K562 (cell line): Measurements from ENCODE around the gene STPG2. TPM values are rescaled to one million over a fixed set of nuclear protein-coding genes. Genes with fewer than 3 reads are reported as not detected.

Experiments used
- ATAC-seq: fragments of 200-7000 bp; cut with Tn5 transposase; 3 replicates; pipeline ENCODE4 v1.9.1; 2020; ENCODE audit warnings: moderate library complexity
- BruUV-seq: library from RNA; stranded (reverse); fragments of 400-500 nt; replicated peaks from 2 replicates; lab custom pipeline; 2021; lab: Mats Ljungman, UMichigan
- CTCF ChIA-PET: fragments of 300-600 bp; formaldehyde crosslinking; extraction: SDS; loops from one replicate; lab custom pipeline; 2021; ENCODE audit warnings: low intra/inter-chr PET ratio; lab: Yijun Ruan, JAX
- POLR2A ChIA-PET: fragments of 300-600, 350-650 bp; sonication (Branson Sonifier 250); formaldehyde crosslinking; extraction: SDS; loops from one replicate; lab custom pipeline; 2021; ENCODE audit warnings: antibody characterized with exemption, inconsistent platforms; lab: Yijun Ruan, JAX
- DNase-seq, 4 experiments: peaks; one replicate each; pipeline versions ENCODE4 v3.0.0 to v3.0.0-alpha.2; 2011 to 2018; ENCODE audit warnings: low spot score in 3 of 4, mixed read lengths in 3 of 4; ENCODE audit errors: extremely low read depth in 1 of 4
- FAIRE-seq: peaks from 2 replicates; lab custom pipeline; 2011; peaks lifted over from hg19 to GRCh38; lab: Jason Lieb, UNC
- H2AFZ ChIP-seq: 2 replicates; pipeline ENCODE4 v1.6.0; 2011; ENCODE audit warnings: low read depth, low read length, control low read depth, inconsistent platforms
- H3K27ac ChIP-seq: fragments of 200-600 bp; 3 replicates; pipeline ENCODE4 v1.8.0; 2011; ENCODE audit warnings: low read depth, mild to moderate bottlenecking, control low read depth, inconsistent platforms, low read length, moderate library complexity, mixed read lengths; ENCODE audit errors: extremely low read depth
- H3K27me3 ChIP-seq, 2 experiments: fragments of 300-600 bp in 1 of 2; 2 replicates in 1 of 2; 3 replicates in 1 of 2; pipeline versions ENCODE4 v1.6.0 to v1.8.0; 2011; ENCODE audit warnings: inconsistent platforms in 2 of 2, low read length in 2 of 2, mild to moderate bottlenecking in 1 of 2, mixed read lengths in 1 of 2, moderate library complexity in 1 of 2; ENCODE audit not compliant: control insufficient read depth in 2 of 2, insufficient read depth in 2 of 2
- H3K36me3 ChIP-seq: fragments of 300-600 bp; 3 replicates; pipeline ENCODE4 v1.8.0; 2011; ENCODE audit warnings: mild to moderate bottlenecking, low read length, inconsistent platforms; ENCODE audit not compliant: control insufficient read depth, insufficient read depth
- H3K4me1 ChIP-seq, 2 experiments: fragments of 200-600 bp in 1 of 2; replicated peaks in 1 of 2; 2 replicates in 1 of 2; 3 replicates in 1 of 2; pipeline versions ENCODE4 v1.5.1 to v1.8.0; 2011; ENCODE audit warnings: inconsistent platforms in 2 of 2, low read length in 2 of 2, mild to moderate bottlenecking in 1 of 2, mixed read lengths in 1 of 2, moderate library complexity in 1 of 2; ENCODE audit not compliant: control insufficient read depth in 2 of 2, insufficient read depth in 2 of 2
- H3K4me2 ChIP-seq: 2 replicates; pipeline ENCODE4 v1.6.1; 2011; ENCODE audit warnings: low read length, control low read depth, inconsistent platforms, mixed read lengths; ENCODE audit not compliant: insufficient read depth
- H3K4me3 ChIP-seq: fragments of 200-600 bp; sonication (generic), shearing (Covaris generic); 2 replicates; pipeline ENCODE4 v1.5.1; 2016; ENCODE audit warnings: control low read depth, inconsistent platforms
- H3K79me2 ChIP-seq: fragments of 200-600 bp; 3 replicates; pipeline ENCODE4 v1.8.0; 2011; ENCODE audit warnings: low read length, inconsistent platforms; ENCODE audit not compliant: control insufficient read depth, insufficient read depth
- H3K9ac ChIP-seq, 2 experiments: 2 replicates each; pipeline versions ENCODE4 v1.6.0 to v1.6.1; 2011; ENCODE audit warnings: low read depth in 2 of 2, low read length in 2 of 2, control low read depth in 1 of 2, inconsistent platforms in 1 of 2, mild to moderate bottlenecking in 1 of 2, mixed read lengths in 1 of 2; ENCODE audit not compliant: insufficient read depth in 1 of 2
- H3K9me1 ChIP-seq: one replicate; pipeline ENCODE4 v1.6.0; 2011; ENCODE audit warnings: inconsistent platforms, mild to moderate bottlenecking, low read length, moderate library complexity; ENCODE audit not compliant: control insufficient read depth, insufficient read depth
- H3K9me3 ChIP-seq: replicated peaks from 2 replicates; pipeline ENCODE4 v1.5.1; 2011; ENCODE audit warnings: low read depth, low read length, inconsistent platforms; ENCODE audit not compliant: control insufficient read depth, insufficient read depth
- H4K20me1 ChIP-seq: replicated peaks from 2 replicates; pipeline ENCODE4 v1.6.1; 2011; ENCODE audit warnings: low read length, inconsistent platforms, mixed read lengths; ENCODE audit not compliant: control insufficient read depth, insufficient read depth
- ARID2 ChIP-seq: fragments of 450-650 bp; IDR thresholded peaks from 2 replicates; pipeline ENCODE4 v1.6.1; 2017; ENCODE audit warnings: antibody characterized with exemption, mild to moderate bottlenecking
- BCL6 ChIP-seq: fragments of 250-450 bp; sonication (Bioruptor Pico); IDR thresholded peaks from 2 replicates; pipeline ENCODE4 v1.4.0; 2020
- CBX1 ChIP-seq: sonication (generic); IDR thresholded peaks from 2 replicates; pipeline ENCODE4 v1.6.1; 2016; ENCODE audit warnings: antibody characterized with exemption, low read depth, mild to moderate bottlenecking
- FOS ChIP-seq: IDR thresholded peaks from 3 replicates; pipeline ENCODE4 v1.6.1; 2011; ENCODE audit not compliant: insufficient read length; ENCODE audit errors: extremely low read depth
- FOXA3 ChIP-seq, 2 experiments: fragments of 450-650 bp in 1 of 2; sonication (generic) in 1 of 2; formaldehyde crosslinking; IDR thresholded peaks in 1 of 2; conservative IDR thresholded peaks in 1 of 2; 2 replicates each; pipeline versions ENCODE4 v1.4.0 to v1.8.0; 2020 to 2022; ENCODE audit warnings: mild to moderate bottlenecking in 2 of 2, missing genetic modification reagents in 1 of 2
- MTA3 ChIP-seq: fragments of 450-650 bp; formaldehyde crosslinking; IDR thresholded peaks from 2 replicates; pipeline ENCODE4 v1.6.1; 2017; ENCODE audit warnings: mild to moderate bottlenecking, borderline replicate concordance
- NFE2L1 ChIP-seq: fragments of 450-650 bp; IDR thresholded peaks from 2 replicates; pipeline ENCODE4 v1.6.1; 2016; ENCODE audit warnings: missing genetic modification characterization, low read depth, mild to moderate bottlenecking, missing compliant biosample characterization, moderate library complexity, borderline replicate concordance
- PTRF ChIP-seq: fragments of 450-650 bp; IDR thresholded peaks from 2 replicates; pipeline ENCODE4 v1.6.1; 2016; ENCODE audit warnings: mild to moderate bottlenecking, missing genetic modification characterization, missing compliant biosample characterization
- RAD51 ChIP-seq: fragments of 450-650 bp; IDR thresholded peaks from 2 replicates; pipeline ENCODE4 v1.7.1; 2016; ENCODE audit warnings: low read depth, mild to moderate bottlenecking, borderline replicate concordance
- TSC22D4 ChIP-seq: fragments of 450-650 bp; IDR thresholded peaks from 2 replicates; pipeline ENCODE4 v1.6.1; 2016; ENCODE audit warnings: missing genetic modification characterization, missing biosample characterization, control low read depth
- ZBTB8A ChIP-seq: fragments of 450-650 bp; IDR thresholded peaks from 2 replicates; pipeline ENCODE4 v1.6.1; 2018; ENCODE audit warnings: mild to moderate bottlenecking, moderate library complexity; ENCODE audit not compliant: partially characterized antibody
- WGBS: fragments of 100-300 bp; shearing (Covaris generic); methylation state at CpG from one replicate; pipeline ENCODE4 v1.1.6; 2016; ENCODE audit warnings: low coverage, mixed read lengths; ENCODE audit not compliant: insufficient coverage; ENCODE audit errors: missing lambda C conversion rate; 5-methylcytosine and 5-hydroxymethylcytosine counted together
- in situ Hi-C: fragments of 300-500 bp; cut with MboI; formaldehyde crosslinking; loops from 4 replicates; pipeline ENCODE4 v1.15.0; 2018; ENCODE audit warnings: inconsistent platforms, mixed read lengths
- intact Hi-C: fragments of 100-400 bp; cut with micrococcal nuclease; formaldehyde crosslinking; loops from 2 replicates; pipeline ENCODE4 v1.14.2; 2022
- polyA plus RNA-seq, 8 experiments: library from polyadenylated mRNA; depleted of rRNA in 4 of 8; stranded (reverse) in 5 of 8; unstranded in 3 of 8; fragments of >200 nt; fragmentation: Nextera tagmentation in 2 of 8; fragmentation: Illumina TruSeq in 1 of 8; extraction: Ambion mirVana in 2 of 8; extraction: Trizol in 1 of 8; gene quantifications; 2 replicates each; pipeline versions ENCODE4 v1.2.1 to v1.2.3, GENCODE V29; 2011 to 2014; ENCODE audit warnings: inconsistent platforms in 1 of 8, missing spikeins in 1 of 8
- total RNA-seq, 7 experiments: library from RNA; depleted of rRNA in 6 of 7; stranded (reverse); fragments of >200 nt in 6 of 7; fragmentation: Illumina TruSeq in 2 of 7; extraction: Trizol in 2 of 7; gene quantifications; 2 replicates each; pipeline versions ENCODE4 v1.2.1 to v1.2.3, GENCODE V29; 2011 to 2021; ENCODE audit warnings: low replicate concordance in 1 of 7
- TF ChIP-seq, protein P1 (sequence below): fragments of 450-650 bp; conservative IDR thresholded peaks from 2 replicates; pipeline ENCODE4 v1.6.1; 2016; ENCODE audit warnings: missing genetic modification characterization, low read depth, mild to moderate bottlenecking, missing compliant biosample characterization, moderate library complexity
- TF ChIP-seq, protein P2 (sequence below): sonication (generic); formaldehyde crosslinking; IDR thresholded peaks from 2 replicates; pipeline ENCODE4 v1.4.0; 2020; ENCODE audit warnings: mild to moderate bottlenecking, missing genetic modification reagents

STPG2 gene
- total and polyA plus RNA-seq, 9 of the 15 experiments (the other 6 are each of a cell fraction or from before 2014, with no cell fraction given) = not detected

- DNase-seq (no peak), ATAC-seq (no peak), FAIRE-seq (no peak)
- BruUV-seq = no TSS peak
- Histone ChIP-seq H3K27ac (no peak overlapping the region), H3K36me3 (no peaks in the 10 kb centered on the region), H3K27me3 (no peaks in the 10 kb centered on the region), H3K4me2 (no peak overlapping the region), H2AFZ (no peak overlapping the region), H3K4me1 (no peaks in the 10 kb centered on the region), H3K9me3 (0 out of 2 replicates have a peak, but pooled peaks cover 1% of the 10 kb centered on the region), H3K79me2 (no peaks in the 10 kb centered on the region), H3K9me1 (no peaks in the 10 kb centered on the region), H4K20me1 (no peaks in the 10 kb centered on the region), H3K4me3 (no peak overlapping the region), H3K9ac (no peak overlapping the region)
- in situ Hi-C loops (no loop called here), intact Hi-C loops (no loop called here)
- 0% methylated on average over 1 of the region's 1 CpG for WGBS
- TF ChIP-seq FOXA3 (CRISPR knock-in tag; conservative IDR thresholded peaks at IDR 0.05 in 1 of 2, IDR thresholded peaks at IDR 0.05 in 1 of 2) = no peak
- TF ChIP-seq NFE2L1 (tag) = no peak
- TF ChIP-seq FOS = no peak
- CTCF ChIA-PET = no interaction called here
- POLR2A ChIA-PET = no interaction called here
These were observed 275.7 kb downstream of the STPG2 start for GRCh38 chr4:97867557-97868091.

GRCh38 chr4:97866821-97867556, 276.3 kb downstream of the STPG2 start:
- Histone ChIP-seq H3K79me2 (no peaks in the 10 kb centered on the region), H4K20me1 (no peaks in the 10 kb centered on the region), H3K4me3 (no peak overlapping the region), H3K4me2 (no peak overlapping the region), H3K9ac (no peak overlapping the region), H2AFZ (no peak overlapping the region), H3K27ac (no peak overlapping the region), H3K9me1 (no peaks in the 10 kb centered on the region), H3K27me3 (no peaks in the 10 kb centered on the region), H3K4me1 (no peaks in the 10 kb centered on the region), H3K9me3 (0 out of 2 replicates have a peak, but pooled peaks cover 1% of the 10 kb centered on the region), H3K36me3 (no peaks in the 10 kb centered on the region)
- intact Hi-C loops (no loop called here), in situ Hi-C loops (no loop called here)
- POLR2A ChIA-PET = no interaction called here
- no TSS peak for BruUV-seq
- CTCF ChIA-PET = no interaction called here
- no peak for ATAC-seq
- DNase-seq = no peak
- no peak for FAIRE-seq
- TF ChIP-seq ARID2 (no peak), TSC22D4 (no peak), PTRF (no peak), ZBTB8A (no peak), BCL6 (CRISPR knock-in tag) (no peak), CBX1 (no peak), MTA3 (no peak), RAD51 (no peak)
- TF ChIP-seq, protein P1, sequence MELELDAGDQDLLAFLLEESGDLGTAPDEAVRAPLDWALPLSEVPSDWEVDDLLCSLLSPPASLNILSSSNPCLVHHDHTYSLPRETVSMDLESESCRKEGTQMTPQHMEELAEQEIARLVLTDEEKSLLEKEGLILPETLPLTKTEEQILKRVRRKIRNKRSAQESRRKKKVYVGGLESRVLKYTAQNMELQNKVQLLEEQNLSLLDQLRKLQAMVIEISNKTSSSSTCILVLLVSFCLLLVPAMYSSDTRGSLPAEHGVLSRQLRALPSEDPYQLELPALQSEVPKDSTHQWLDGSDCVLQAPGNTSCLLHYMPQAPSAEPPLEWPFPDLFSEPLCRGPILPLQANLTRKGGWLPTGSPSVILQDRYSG (tag) = no peak
- TF ChIP-seq, protein P2, sequence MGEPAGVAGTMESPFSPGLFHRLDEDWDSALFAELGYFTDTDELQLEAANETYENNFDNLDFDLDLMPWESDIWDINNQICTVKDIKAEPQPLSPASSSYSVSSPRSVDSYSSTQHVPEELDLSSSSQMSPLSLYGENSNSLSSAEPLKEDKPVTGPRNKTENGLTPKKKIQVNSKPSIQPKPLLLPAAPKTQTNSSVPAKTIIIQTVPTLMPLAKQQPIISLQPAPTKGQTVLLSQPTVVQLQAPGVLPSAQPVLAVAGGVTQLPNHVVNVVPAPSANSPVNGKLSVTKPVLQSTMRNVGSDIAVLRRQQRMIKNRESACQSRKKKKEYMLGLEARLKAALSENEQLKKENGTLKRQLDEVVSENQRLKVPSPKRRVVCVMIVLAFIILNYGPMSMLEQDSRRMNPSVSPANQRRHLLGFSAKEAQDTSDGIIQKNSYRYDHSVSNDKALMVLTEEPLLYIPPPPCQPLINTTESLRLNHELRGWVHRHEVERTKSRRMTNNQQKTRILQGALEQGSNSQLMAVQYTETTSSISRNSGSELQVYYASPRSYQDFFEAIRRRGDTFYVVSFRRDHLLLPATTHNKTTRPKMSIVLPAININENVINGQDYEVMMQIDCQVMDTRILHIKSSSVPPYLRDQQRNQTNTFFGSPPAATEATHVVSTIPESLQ = no peak
